Measurements from ENCODE around the gene NOL3.

NOL3 gene

DNA sequence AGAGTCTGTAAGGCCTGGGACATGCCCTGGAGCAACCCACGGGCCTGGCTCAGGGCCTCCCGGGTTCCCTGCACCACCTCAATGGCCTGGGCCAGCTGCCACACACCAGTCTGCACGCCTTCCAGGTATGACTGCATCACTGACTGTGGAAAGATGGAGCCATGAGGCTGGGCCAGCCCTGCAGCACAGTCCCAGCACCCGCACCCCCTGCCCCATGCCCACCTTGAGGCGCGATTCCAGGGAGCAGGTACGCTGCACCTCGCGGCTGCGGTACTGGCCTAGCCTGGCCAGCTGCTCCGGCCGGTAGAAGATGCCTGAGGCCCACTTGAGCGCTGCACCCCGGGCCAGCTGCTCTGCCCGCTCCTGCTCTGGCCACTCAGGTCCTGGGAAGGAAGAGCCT, 18.5 kb downstream of the NOL3 start:
- no peaks in the 10 kb centered on the region for H3K9me2 ChIP-seq (replicated peaks; ENCODE audit: low read depth, low read length)
- no peak overlapping the region for H3K4me2 ChIP-seq (ENCODE audit: low read depth, low read length, poor library complexity, severe bottlenecking)
- no peaks in the 10 kb centered on the region for H3K9me3 ChIP-seq (ENCODE audit: insufficient read depth, low read depth, low read length)

DNA sequence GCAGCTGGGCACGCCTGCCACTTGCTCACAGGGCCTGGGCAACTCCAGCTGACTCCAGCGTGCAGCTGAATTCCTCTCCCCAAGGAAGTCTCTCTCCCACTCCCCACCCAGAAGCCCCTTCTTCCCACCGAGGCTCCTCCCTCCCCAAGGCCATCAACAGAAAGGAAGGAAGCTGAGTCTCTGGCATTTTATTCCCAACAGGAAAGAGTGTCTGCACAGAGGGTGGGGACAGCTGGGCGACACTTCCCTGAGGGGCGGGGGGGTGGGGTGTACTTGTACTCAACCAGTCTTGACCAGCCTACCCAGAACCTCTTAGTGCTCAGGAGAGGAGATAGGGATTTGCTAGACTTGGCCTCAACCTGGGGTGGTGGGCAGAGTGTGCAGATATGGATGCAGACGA, 19.7 kb downstream of the NOL3 start, which contains the start of gene EXOC3L1:
EXOC3L1 (minus strand) TSS at position 96 of the 400 bp plus-strand sequence. CDS start 460 bp downstream, outside the sequence.
- no peaks in the 10 kb centered on the region for H3F3A ChIP-seq (ENCODE audit: low read depth)
- no peak for TF ChIP-seq EZH2phosphoT487 (IDR thresholded peaks at IDR 0.05; ENCODE audit: borderline replicate concordance)
- TF ChIP-seq, protein P1, sequence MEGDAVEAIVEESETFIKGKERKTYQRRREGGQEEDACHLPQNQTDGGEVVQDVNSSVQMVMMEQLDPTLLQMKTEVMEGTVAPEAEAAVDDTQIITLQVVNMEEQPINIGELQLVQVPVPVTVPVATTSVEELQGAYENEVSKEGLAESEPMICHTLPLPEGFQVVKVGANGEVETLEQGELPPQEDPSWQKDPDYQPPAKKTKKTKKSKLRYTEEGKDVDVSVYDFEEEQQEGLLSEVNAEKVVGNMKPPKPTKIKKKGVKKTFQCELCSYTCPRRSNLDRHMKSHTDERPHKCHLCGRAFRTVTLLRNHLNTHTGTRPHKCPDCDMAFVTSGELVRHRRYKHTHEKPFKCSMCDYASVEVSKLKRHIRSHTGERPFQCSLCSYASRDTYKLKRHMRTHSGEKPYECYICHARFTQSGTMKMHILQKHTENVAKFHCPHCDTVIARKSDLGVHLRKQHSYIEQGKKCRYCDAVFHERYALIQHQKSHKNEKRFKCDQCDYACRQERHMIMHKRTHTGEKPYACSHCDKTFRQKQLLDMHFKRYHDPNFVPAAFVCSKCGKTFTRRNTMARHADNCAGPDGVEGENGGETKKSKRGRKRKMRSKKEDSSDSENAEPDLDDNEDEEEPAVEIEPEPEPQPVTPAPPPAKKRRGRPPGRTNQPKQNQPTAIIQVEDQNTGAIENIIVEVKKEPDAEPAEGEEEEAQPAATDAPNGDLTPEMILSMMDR (conservative IDR thresholded peaks at IDR 0.05; ENCODE audit: low read length) = no peak
- H3K4me3 ChIP-seq (ENCODE audit: low read length, poor library complexity, severe bottlenecking) = no peak within 1 kb of the TSS
- peaks cover 31% of the 10 kb centered on the region for H3K79me2 ChIP-seq (ENCODE audit: insufficient read depth, low read length)
- H3K4me2 ChIP-seq (ENCODE audit: low read depth, low read length, poor library complexity, severe bottlenecking) = no peak within 1 kb of the TSS
- peaks cover 7% of the 10 kb centered on the region; the same call in 1 of the 2 replicates for H3K36me3 ChIP-seq (ENCODE audit: insufficient read depth, low read length)
- H4K20me1 ChIP-seq (ENCODE audit: insufficient read depth, low read length, poor library complexity, severe bottlenecking) = peaks cover 26% of the 10 kb centered on the region
- H3K9me2 ChIP-seq (replicated peaks; ENCODE audit: low read depth, low read length) = no peaks in the 10 kb centered on the region
- no peak within 1 kb of the TSS for H2AFZ ChIP-seq (ENCODE audit: low read length)
- H3K4me1 ChIP-seq (ENCODE audit: insufficient read depth, low read length, poor library complexity, severe bottlenecking) = peaks cover 16% of the 10 kb centered on the region
- no peak within 1 kb of the TSS for H3K9ac ChIP-seq (ENCODE audit: low read depth, low read length, poor library complexity, severe bottlenecking)
- no peaks in the 10 kb centered on the region for H3K9me3 ChIP-seq (ENCODE audit: insufficient read depth, low read depth, low read length)
- no peaks in the 10 kb centered on the region for H3K27me3 ChIP-seq (ENCODE audit: insufficient read depth, low read length, poor library complexity, severe bottlenecking)

More for the DNA sequence above, 18.5 kb downstream of the NOL3 start:
- TF ChIP-seq EZH2phosphoT487 (IDR thresholded peaks at IDR 0.05; ENCODE audit: borderline replicate concordance) = no peak
- TF ChIP-seq, protein P1 (conservative IDR thresholded peaks at IDR 0.05; ENCODE audit: low read length) = no peak
- no peak overlapping the region for H2AFZ ChIP-seq (ENCODE audit: low read length)
- H3K79me2 ChIP-seq (ENCODE audit: insufficient read depth, low read length) = peaks cover 18% of the 10 kb centered on the region
- no peaks in the 10 kb centered on the region for H3K36me3 ChIP-seq (ENCODE audit: insufficient read depth, low read length)
- no peak overlapping the region for H3K9ac ChIP-seq (ENCODE audit: low read depth, low read length, poor library complexity, severe bottlenecking)
- no peaks in the 10 kb centered on the region for H3K27me3 ChIP-seq (ENCODE audit: insufficient read depth, low read length, poor library complexity, severe bottlenecking)
- H3K4me3 ChIP-seq (ENCODE audit: low read length, poor library complexity, severe bottlenecking) = no peak overlapping the region
- H3F3A ChIP-seq (ENCODE audit: low read depth) = no peaks in the 10 kb centered on the region
- H3K4me1 ChIP-seq (ENCODE audit: insufficient read depth, low read length, poor library complexity, severe bottlenecking) = peaks cover 13% of the 10 kb centered on the region
- peaks cover 27% of the 10 kb centered on the region for H4K20me1 ChIP-seq (ENCODE audit: insufficient read depth, low read length, poor library complexity, severe bottlenecking)

DNA sequence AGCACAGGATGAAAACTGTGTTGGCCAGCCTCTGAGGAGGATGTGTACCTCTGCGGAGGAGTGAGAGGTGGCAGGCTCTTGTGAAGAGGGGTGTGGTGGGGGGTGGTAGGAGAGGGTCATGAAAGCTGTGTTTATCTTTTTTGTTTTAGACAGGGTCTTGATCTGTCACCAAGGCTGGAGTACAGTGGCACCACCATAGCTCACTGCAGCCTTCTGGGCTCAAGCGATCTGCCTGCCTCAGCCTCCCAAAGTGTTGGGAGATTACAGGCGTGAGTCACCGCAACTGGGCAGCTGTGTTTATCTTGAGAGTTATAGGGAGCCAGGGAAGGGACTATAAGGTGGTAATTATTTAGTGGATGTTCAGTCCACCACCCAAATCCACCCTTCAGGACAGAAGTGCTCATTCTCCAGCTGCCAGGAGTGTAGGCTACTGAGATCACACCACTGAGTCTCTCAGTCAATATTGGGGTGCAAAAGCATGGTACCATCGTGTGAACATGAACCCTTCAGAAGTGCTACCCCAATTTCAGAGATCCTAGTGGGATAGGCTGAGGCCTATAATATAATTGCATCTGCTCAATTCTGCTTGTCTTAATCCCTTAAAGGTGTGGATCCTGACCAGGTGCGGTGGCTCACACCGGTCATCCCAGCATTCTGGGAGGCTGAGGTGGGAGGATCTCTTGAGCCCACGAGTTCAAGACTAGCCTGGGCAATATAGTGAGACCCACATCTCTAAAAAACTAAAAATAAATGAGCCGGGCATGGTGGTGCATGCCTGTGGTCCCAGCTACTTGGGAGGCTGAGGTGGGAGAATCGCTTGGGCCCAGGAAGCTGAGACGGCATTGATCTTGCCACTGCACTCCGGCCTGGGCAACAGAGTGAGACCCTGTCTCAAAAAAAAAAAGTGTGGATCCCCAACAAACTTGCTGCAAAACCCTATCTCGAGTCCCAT, 20.4 kb downstream of the NOL3 start:
- Histone ChIP-seq H3F3A (ENCODE audit: low read depth) (no peaks in the 10 kb centered on the region), H4K20me1 (ENCODE audit: insufficient read depth, low read length, poor library complexity, severe bottlenecking) (peaks cover 26% of the 10 kb centered on the region), H3K36me3 (ENCODE audit: insufficient read depth, low read length) (peaks cover 14% of the 10 kb centered on the region; the same call in 1 of the 2 replicates), H3K9me2 (replicated peaks; ENCODE audit: low read depth, low read length) (no peaks in the 10 kb centered on the region), H3K27me3 (ENCODE audit: insufficient read depth, low read length, poor library complexity, severe bottlenecking) (no peaks in the 10 kb centered on the region), H2AFZ (ENCODE audit: low read length) (no peak overlapping the region), H3K9ac (ENCODE audit: low read depth, low read length, poor library complexity, severe bottlenecking) (no peak overlapping the region), H3K9me3 (ENCODE audit: insufficient read depth, low read depth, low read length) (no peaks in the 10 kb centered on the region), H3K79me2 (ENCODE audit: insufficient read depth, low read length) (peaks cover 37% of the 10 kb centered on the region), H3K4me2 (ENCODE audit: low read depth, low read length, poor library complexity, severe bottlenecking) (peak overlapping the region; percentile 53), H3K4me3 (ENCODE audit: low read length, poor library complexity, severe bottlenecking) (no peak overlapping the region), H3K4me1 (ENCODE audit: insufficient read depth, low read length, poor library complexity, severe bottlenecking) (peaks cover 16% of the 10 kb centered on the region)
- TF ChIP-seq, protein P1 (conservative IDR thresholded peaks at IDR 0.05; ENCODE audit: low read length) = no peak
- no peak for TF ChIP-seq EZH2phosphoT487 (IDR thresholded peaks at IDR 0.05; ENCODE audit: borderline replicate concordance)
